ENCODE results near the gene AK5.

The AK5 gene

DNA sequence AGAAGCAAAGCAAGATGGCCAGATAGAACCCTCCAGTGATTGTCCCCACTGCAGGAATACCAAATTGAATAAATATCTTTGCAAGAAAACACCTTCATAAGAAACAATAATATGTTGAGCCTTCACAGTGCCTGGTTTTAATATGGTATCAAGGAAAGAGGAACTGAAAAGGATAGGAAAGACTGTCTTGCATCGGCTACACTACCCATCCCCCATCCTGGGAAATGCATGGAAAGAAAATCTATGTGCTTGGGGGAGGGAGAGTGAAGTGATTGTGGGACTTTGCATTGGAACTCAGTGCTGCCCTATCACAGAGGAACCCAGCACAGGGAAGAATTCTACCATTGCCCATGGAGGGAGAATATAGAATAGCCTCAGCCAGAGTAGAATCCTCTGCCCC, 28.6 kb upstream of the AK5 start:
- H3K9ac ChIP-seq (ENCODE audit: low read depth, low read length, poor library complexity), result no peak overlapping the region
- no peak overlapping the region for H2BK5ac ChIP-seq (ENCODE audit: low read length)
- H3K27me3 ChIP-seq (ENCODE audit: control insufficient read depth in 3 of 3, insufficient read depth in 3 of 3, low read depth in 1 of 3, low read length in 3 of 3), result no peaks in the 10 kb centered on the region
- H3K27ac ChIP-seq (replicated peaks; ENCODE audit: low read length), result no peak overlapping the region
- no peak overlapping the region for H2AFZ ChIP-seq (ENCODE audit: low read length)
- H3K18ac ChIP-seq (ENCODE audit: low read length), result no peak overlapping the region
- no peak overlapping the region for H4K8ac ChIP-seq (ENCODE audit: low read depth, low read length)
- no peak overlapping the region for H3K4me2 ChIP-seq (ENCODE audit: insufficient read depth, low read length, poor library complexity, severe bottlenecking)
- H2BK120ac ChIP-seq (ENCODE audit: low read depth, low read length), result no peak overlapping the region
- H3K79me1 ChIP-seq (ENCODE audit: low read depth, low read length), result no peaks in the 10 kb centered on the region
- no peak overlapping the region for H3K14ac ChIP-seq (ENCODE audit: low read length)
- H3K9me3 ChIP-seq (replicated peaks in 1 of 2; ENCODE audit: control insufficient read depth in 2 of 2, insufficient read depth in 1 of 2, low read depth in 1 of 2, low read length in 2 of 2), result peaks cover 8 to 25% of the 10 kb centered on the region in 2 donors
- H3K4me1 ChIP-seq (ENCODE audit: control insufficient read depth in 2 of 2, insufficient read depth in 1 of 2, low read depth in 1 of 2, low read length in 2 of 2), result no peaks in the 10 kb centered on the region
- no peak overlapping the region for H2BK15ac ChIP-seq (ENCODE audit: low read length)
- no peak for DNase-seq (ENCODE audit: low spot score)
- no peaks in the 10 kb centered on the region for H3K36me3 ChIP-seq (replicated peaks in 1 of 2; ENCODE audit: control insufficient read depth in 2 of 2, insufficient read depth in 2 of 2, low read length in 2 of 2)
- WGBS, 2 donors (ENCODE audit: extremely low coverage in 2 of 2, insufficient read length in 2 of 2, insufficient replicate concordance in 1 of 2), result no CpG with 5 or more reads among the region's 1 CpG
- H3K4me3 ChIP-seq (ENCODE audit: low read length in 2 of 2), result no peak overlapping the region
- no peak overlapping the region for H2AK5ac ChIP-seq (ENCODE audit: low read depth, low read length)
- H2BK12ac ChIP-seq (ENCODE audit: low read length), result no peak overlapping the region
- no peak overlapping the region for H3K4ac ChIP-seq (ENCODE audit: low read length)
- no peak overlapping the region for H3K23ac ChIP-seq (ENCODE audit: low read depth, low read length, poor library complexity)
- H4K91ac ChIP-seq (ENCODE audit: low read depth, low read length, poor library complexity), result no peak overlapping the region

GRCh38 chr1:77263708-77264107, 18.1 kb upstream of the AK5 start:
- no peak overlapping the region for H3K27ac ChIP-seq (replicated peaks; ENCODE audit: low read length)
- H2AK5ac ChIP-seq (ENCODE audit: low read depth, low read length), result no peak overlapping the region
- no peak overlapping the region for H2BK5ac ChIP-seq (ENCODE audit: low read length)
- H2BK15ac ChIP-seq (ENCODE audit: low read length), result no peak overlapping the region
- no peak overlapping the region for H3K23ac ChIP-seq (ENCODE audit: low read depth, low read length, poor library complexity)
- no peak overlapping the region for H2BK120ac ChIP-seq (ENCODE audit: low read depth, low read length)
- H3K36me3 ChIP-seq (replicated peaks in 1 of 2; ENCODE audit: control insufficient read depth in 2 of 2, insufficient read depth in 2 of 2, low read length in 2 of 2), result no peaks in the 10 kb centered on the region
- peaks cover 1 to 4% of the 10 kb centered on the region in 2 donors for H3K4me1 ChIP-seq (ENCODE audit: control insufficient read depth in 2 of 2, insufficient read depth in 1 of 2, low read depth in 1 of 2, low read length in 2 of 2)
- H2BK12ac ChIP-seq (ENCODE audit: low read length), result no peak overlapping the region
- H4K8ac ChIP-seq (ENCODE audit: low read depth, low read length), result no peak overlapping the region
- no peak overlapping the region for H2AFZ ChIP-seq (ENCODE audit: low read length)
- H3K18ac ChIP-seq (ENCODE audit: low read length), result no peak overlapping the region
- no peak overlapping the region for H3K4me3 ChIP-seq (ENCODE audit: low read length in 2 of 2)
- no peak overlapping the region for H4K91ac ChIP-seq (ENCODE audit: low read depth, low read length, poor library complexity)
- no peaks in the 10 kb centered on the region for H3K9me3 ChIP-seq (replicated peaks in 1 of 2; ENCODE audit: control insufficient read depth in 2 of 2, insufficient read depth in 1 of 2, low read depth in 1 of 2, low read length in 2 of 2)
- H3K4ac ChIP-seq (ENCODE audit: low read length), result no peak overlapping the region
- no peaks in the 10 kb centered on the region for H3K79me1 ChIP-seq (ENCODE audit: low read depth, low read length)
- no peak for DNase-seq (ENCODE audit: low spot score)
- H3K4me2 ChIP-seq (ENCODE audit: insufficient read depth, low read length, poor library complexity, severe bottlenecking), result no peak overlapping the region
- H3K14ac ChIP-seq (ENCODE audit: low read length), result no peak overlapping the region
- no peak overlapping the region for H3K9ac ChIP-seq (ENCODE audit: low read depth, low read length, poor library complexity)
- WGBS, 2 donors (ENCODE audit: extremely low coverage in 2 of 2, insufficient read length in 2 of 2, insufficient replicate concordance in 1 of 2), result no CpG with 5 or more reads among the region's 1 CpG
- peaks cover 0 to 5% (median 0%) of the 10 kb centered on the region in 3 experiments for H3K27me3 ChIP-seq (ENCODE audit: control insufficient read depth in 3 of 3, insufficient read depth in 3 of 3, low read depth in 1 of 3, low read length in 3 of 3)

DNA sequence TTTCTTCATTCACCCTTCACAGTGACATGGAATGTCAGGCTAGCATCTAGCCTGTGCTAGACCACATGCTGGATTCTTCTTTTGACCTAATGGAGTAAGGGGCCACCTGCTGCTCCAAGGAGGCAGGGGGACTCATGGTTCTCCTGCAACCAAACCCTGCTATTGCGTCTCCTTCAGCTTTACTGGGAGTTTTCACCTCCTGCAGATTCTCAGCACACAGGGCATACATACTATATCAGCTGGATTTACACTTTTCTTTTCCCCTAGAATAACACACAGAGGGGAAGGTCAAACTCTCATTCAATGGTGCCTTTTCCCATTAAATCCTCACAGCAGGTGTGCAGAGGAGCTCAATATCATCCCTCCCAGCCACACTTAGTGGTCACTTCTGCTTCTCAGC, 16.6 kb upstream of the AK5 start:
- no peaks in the 10 kb centered on the region for H3K79me1 ChIP-seq (ENCODE audit: low read depth, low read length)

GRCh38 chr1:77267035-77267434, 14.8 kb upstream of the AK5 start:
- Histone ChIP-seq H3K9ac (ENCODE audit: low read depth, low read length, poor library complexity) (no peak overlapping the region), H4K8ac (ENCODE audit: low read depth, low read length) (no peak overlapping the region), H3K18ac (ENCODE audit: low read length) (no peak overlapping the region), H3K4ac (ENCODE audit: low read length) (no peak overlapping the region), H2BK5ac (ENCODE audit: low read length) (no peak overlapping the region), H2AK5ac (ENCODE audit: low read depth, low read length) (no peak overlapping the region), H3K27me3 (ENCODE audit: control insufficient read depth in 3 of 3, insufficient read depth in 3 of 3, low read depth in 1 of 3, low read length in 3 of 3) (peaks cover 0 to 5% (median 0%) of the 10 kb centered on the region in 3 experiments), H2AFZ (ENCODE audit: low read length) (no peak overlapping the region), H2BK120ac (ENCODE audit: low read depth, low read length) (no peak overlapping the region), H3K4me1 (ENCODE audit: control insufficient read depth in 2 of 2, insufficient read depth in 1 of 2, low read depth in 1 of 2, low read length in 2 of 2) (peaks cover 1 to 4% of the 10 kb centered on the region in 2 donors), H3K79me1 (ENCODE audit: low read depth, low read length) (no peaks in the 10 kb centered on the region), H3K23ac (ENCODE audit: low read depth, low read length, poor library complexity) (no peak overlapping the region), H2BK12ac (ENCODE audit: low read length) (no peak overlapping the region), H4K91ac (ENCODE audit: low read depth, low read length, poor library complexity) (no peak overlapping the region), H3K14ac (ENCODE audit: low read length) (no peak overlapping the region), H3K36me3 (replicated peaks in 1 of 2; ENCODE audit: control insufficient read depth in 2 of 2, insufficient read depth in 2 of 2, low read length in 2 of 2) (no peaks in the 10 kb centered on the region), H2BK15ac (ENCODE audit: low read length) (no peak overlapping the region), H3K4me3 (ENCODE audit: low read length in 2 of 2) (no peak overlapping the region), H3K27ac (replicated peaks; ENCODE audit: low read length) (no peak overlapping the region), H3K4me2 (ENCODE audit: insufficient read depth, low read length, poor library complexity, severe bottlenecking) (no peak overlapping the region), H3K9me3 (replicated peaks in 1 of 2; ENCODE audit: control insufficient read depth in 2 of 2, insufficient read depth in 1 of 2, low read depth in 1 of 2, low read length in 2 of 2) (no peaks in the 10 kb centered on the region)
- DNase-seq (ENCODE audit: low spot score), result no peak
- WGBS, 2 donors (ENCODE audit: extremely low coverage in 2 of 2, insufficient read length in 2 of 2, insufficient replicate concordance in 1 of 2), result no CpG with 5 or more reads among the region's 1 CpG

More for the DNA sequence above, 16.6 kb upstream of the AK5 start:
- H3K4me2 ChIP-seq (ENCODE audit: insufficient read depth, low read length, poor library complexity, severe bottlenecking), result no peak overlapping the region
- H3K18ac ChIP-seq (ENCODE audit: low read length), result no peak overlapping the region
- no peak overlapping the region for H4K8ac ChIP-seq (ENCODE audit: low read depth, low read length)
- no peak overlapping the region for H2AK5ac ChIP-seq (ENCODE audit: low read depth, low read length)
- H2AFZ ChIP-seq (ENCODE audit: low read length), result no peak overlapping the region
- H2BK120ac ChIP-seq (ENCODE audit: low read depth, low read length), result no peak overlapping the region
- no peaks in the 10 kb centered on the region for H3K9me3 ChIP-seq (replicated peaks in 1 of 2; ENCODE audit: control insufficient read depth in 2 of 2, insufficient read depth in 1 of 2, low read depth in 1 of 2, low read length in 2 of 2)
- no peak overlapping the region for H3K9ac ChIP-seq (ENCODE audit: low read depth, low read length, poor library complexity)
- no peak overlapping the region for H4K91ac ChIP-seq (ENCODE audit: low read depth, low read length, poor library complexity)
- H3K36me3 ChIP-seq (replicated peaks in 1 of 2; ENCODE audit: control insufficient read depth in 2 of 2, insufficient read depth in 2 of 2, low read length in 2 of 2), result no peaks in the 10 kb centered on the region
- H3K4me1 ChIP-seq (ENCODE audit: control insufficient read depth in 2 of 2, insufficient read depth in 1 of 2, low read depth in 1 of 2, low read length in 2 of 2), result peaks cover 1 to 4% of the 10 kb centered on the region in 2 donors
- H3K27ac ChIP-seq (replicated peaks; ENCODE audit: low read length), result no peak overlapping the region
- H3K14ac ChIP-seq (ENCODE audit: low read length), result no peak overlapping the region
- H2BK5ac ChIP-seq (ENCODE audit: low read length), result no peak overlapping the region
- no CpG with 5 or more reads among the region's 1 CpG for WGBS, 2 donors (ENCODE audit: extremely low coverage in 2 of 2, insufficient read length in 2 of 2, insufficient replicate concordance in 1 of 2)
- no peak overlapping the region for H3K4ac ChIP-seq (ENCODE audit: low read length)
- H3K27me3 ChIP-seq (ENCODE audit: control insufficient read depth in 3 of 3, insufficient read depth in 3 of 3, low read depth in 1 of 3, low read length in 3 of 3), result peaks cover 0 to 5% (median 0%) of the 10 kb centered on the region in 3 experiments
- H2BK15ac ChIP-seq (ENCODE audit: low read length), result no peak overlapping the region
- H3K4me3 ChIP-seq (ENCODE audit: low read length in 2 of 2), result no peak overlapping the region
- H3K23ac ChIP-seq (ENCODE audit: low read depth, low read length, poor library complexity), result no peak overlapping the region
- no peak for DNase-seq (ENCODE audit: low spot score)
- H2BK12ac ChIP-seq (ENCODE audit: low read length), result no peak overlapping the region
